ENCODE measurements around the gene UPB1.

DNA sequence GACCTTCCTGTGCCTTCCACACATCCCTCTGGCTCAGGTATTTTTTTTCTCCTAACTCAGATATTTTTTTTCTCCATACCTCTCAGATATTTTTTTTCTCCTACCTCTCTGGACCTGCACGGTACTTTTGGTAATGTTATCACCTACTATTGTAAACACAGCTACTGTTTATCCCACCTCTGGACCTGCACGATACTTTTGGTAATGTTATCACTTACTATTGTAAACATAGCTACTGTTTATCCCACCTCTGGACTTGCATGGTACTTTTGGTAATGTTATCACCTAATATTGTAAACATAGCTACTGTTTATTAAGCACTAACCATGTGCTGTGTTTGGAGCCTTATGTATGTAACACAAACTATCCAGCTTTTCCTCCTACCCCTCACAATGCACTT, 12.1 kb upstream of the UPB1 start:
- TF ChIP-seq EZH2 (optimal IDR thresholded peaks at IDR 0.05; ENCODE audit: low read depth, low read length) (no peak), EZH2phosphoT487 (IDR thresholded peaks at IDR 0.05; ENCODE audit: low read length) (no peak)
- TF ChIP-seq, protein P1, sequence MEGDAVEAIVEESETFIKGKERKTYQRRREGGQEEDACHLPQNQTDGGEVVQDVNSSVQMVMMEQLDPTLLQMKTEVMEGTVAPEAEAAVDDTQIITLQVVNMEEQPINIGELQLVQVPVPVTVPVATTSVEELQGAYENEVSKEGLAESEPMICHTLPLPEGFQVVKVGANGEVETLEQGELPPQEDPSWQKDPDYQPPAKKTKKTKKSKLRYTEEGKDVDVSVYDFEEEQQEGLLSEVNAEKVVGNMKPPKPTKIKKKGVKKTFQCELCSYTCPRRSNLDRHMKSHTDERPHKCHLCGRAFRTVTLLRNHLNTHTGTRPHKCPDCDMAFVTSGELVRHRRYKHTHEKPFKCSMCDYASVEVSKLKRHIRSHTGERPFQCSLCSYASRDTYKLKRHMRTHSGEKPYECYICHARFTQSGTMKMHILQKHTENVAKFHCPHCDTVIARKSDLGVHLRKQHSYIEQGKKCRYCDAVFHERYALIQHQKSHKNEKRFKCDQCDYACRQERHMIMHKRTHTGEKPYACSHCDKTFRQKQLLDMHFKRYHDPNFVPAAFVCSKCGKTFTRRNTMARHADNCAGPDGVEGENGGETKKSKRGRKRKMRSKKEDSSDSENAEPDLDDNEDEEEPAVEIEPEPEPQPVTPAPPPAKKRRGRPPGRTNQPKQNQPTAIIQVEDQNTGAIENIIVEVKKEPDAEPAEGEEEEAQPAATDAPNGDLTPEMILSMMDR (IDR thresholded peaks at IDR 0.05; ENCODE audit: low read length): no peak
